Adrenal gland (tissue), 12 donors: ENCODE data around the gene SATB1. TPM values are rescaled to one million over a fixed set of nuclear protein-coding genes. Genes with fewer than 3 reads are reported as not detected.
A peak's percentile ranks its signal among the peaks of the same experiment; 100 is the strongest.

ENCODE experiments used
- DNase-seq, 7 donors: peaks; one replicate each; pipeline ENCODE4 v3.0.0-alpha.2; 2019 to 2020
- H3K27ac ChIP-seq, 5 donors: fragments of 200-600 bp; sonication (generic) in 4 of 5; 1 replicate in 3 of 5; 2 replicates in 2 of 5; pipeline versions ENCODE4 v1.5.1 to v1.8.0; 2016 to 2020; ENCODE audit warnings: mild to moderate bottlenecking in 1 of 5
- H3K27me3 ChIP-seq: fragments of 200-600 bp; 2 replicates; pipeline ENCODE4 v1.8.0; 2021
- H3K36me3 ChIP-seq, 2 donors: fragments of 200-600 bp; replicated peaks in 1 of 2; 1 replicate in 1 of 2; 2 replicates in 1 of 2; pipeline versions ENCODE4 v1.5.1 to v1.8.0; 2018 to 2022
- H3K4me1 ChIP-seq, 2 donors: fragments of 200-600 bp; replicated peaks in 1 of 2; 1 replicate in 1 of 2; 2 replicates in 1 of 2; pipeline versions ENCODE4 v1.5.1 to v1.8.0; 2018 to 2021
- H3K4me3 ChIP-seq, 4 donors: fragments of 200-600 bp; sonication (generic) in 3 of 4; one replicate each; pipeline ENCODE4 v1.5.1; 2016 to 2018
- H3K9me3 ChIP-seq, 3 donors: fragments of 200-600 bp; sonication (generic) in 1 of 3; replicated peaks in 1 of 3; 1 replicate in 2 of 3; 2 replicates in 1 of 3; pipeline versions ENCODE4 v1.5.1 to v1.8.0; 2016 to 2021
- POLR2A ChIP-seq, 2 donors: fragments of 450-650 bp; IDR thresholded peaks; one replicate each; pipeline ENCODE4 v1.6.1; 2017; ENCODE audit warnings: antibody characterized with exemption in 2 of 2, mild to moderate bottlenecking in 2 of 2, moderate library complexity in 1 of 2
- WGBS, 4 donors: extraction: QIAGEN DNeasy Blood & Tissue Kit in 2 of 4; methylation state at CpG; one replicate each; pipeline versions ENCODE4 v1.1.5 to v1.1.7; 2013 to 2017; 5-methylcytosine and 5-hydroxymethylcytosine counted together
- intact Hi-C, 2 donors: fragments of 100-400 bp; cut with DNase I; formaldehyde crosslinking; loops; one replicate each; pipeline versions ENCODE4 v1.14.1 to v1.15.0; 2022 to 2023
- polyA plus RNA-seq, 3 donors: library from polyadenylated mRNA; stranded (reverse); fragments of 200-250 nt in 2 of 3; fragments of 350-450 nt in 1 of 3; fragmentation: Illumina TruSeq in 1 of 3; extraction: RNeasy Lipid Tissue Mini Kit (QIAGEN cat#74804) in 1 of 3; gene quantifications; one replicate each; pipeline ENCODE4 v1.2.3, GENCODE V29; 2013 to 2014
- total RNA-seq, 9 donors: library from RNA; depleted of rRNA in 4 of 9; stranded (reverse); fragments of >200 nt in 4 of 9; fragments of 120-200 nt in 1 of 9; fragmentation: NEBNext Ultra II Directional in 1 of 9; extraction: Animal tissue kit (Norgen Biotek cat#: 25700) in 1 of 9; gene quantifications; one replicate each; pipeline versions ENCODE4 v1.1.0 to v1.2.4, GENCODE V29; 2013 to 2023
- TF ChIP-seq, protein P1 (sequence below), 6 experiments: fragments of 450-650 bp in 4 of 6; fragments of 200-600 bp in 2 of 6; sonication (generic) in 1 of 6; IDR thresholded peaks; 1 replicate in 5 of 6; 2 replicates in 1 of 6; pipeline versions ENCODE4 v1.5.1 to v1.8.0; 2016 to 2021; ENCODE audit warnings: antibody characterized with exemption in 6 of 6, mild to moderate bottlenecking in 2 of 6, moderate library complexity in 1 of 6
- donor health status: healthy with polysubstance abuse.
- donor health status: Bipolar disorder and iron deficiency.
- donor health status: DM: yes; HTN: yes; CAD: no.
- donor health status: DM: no; HTN: no; CAD: no.
- donor health status: DM: no; HTN: no; CAD: no.
- donor health status: DM: yes; HTN: yes; CAD: no.

Gene SATB1
- total and polyA plus RNA-seq, 12 donors: 9.1 to 31.5 (median 12.9) TPM

DNA sequence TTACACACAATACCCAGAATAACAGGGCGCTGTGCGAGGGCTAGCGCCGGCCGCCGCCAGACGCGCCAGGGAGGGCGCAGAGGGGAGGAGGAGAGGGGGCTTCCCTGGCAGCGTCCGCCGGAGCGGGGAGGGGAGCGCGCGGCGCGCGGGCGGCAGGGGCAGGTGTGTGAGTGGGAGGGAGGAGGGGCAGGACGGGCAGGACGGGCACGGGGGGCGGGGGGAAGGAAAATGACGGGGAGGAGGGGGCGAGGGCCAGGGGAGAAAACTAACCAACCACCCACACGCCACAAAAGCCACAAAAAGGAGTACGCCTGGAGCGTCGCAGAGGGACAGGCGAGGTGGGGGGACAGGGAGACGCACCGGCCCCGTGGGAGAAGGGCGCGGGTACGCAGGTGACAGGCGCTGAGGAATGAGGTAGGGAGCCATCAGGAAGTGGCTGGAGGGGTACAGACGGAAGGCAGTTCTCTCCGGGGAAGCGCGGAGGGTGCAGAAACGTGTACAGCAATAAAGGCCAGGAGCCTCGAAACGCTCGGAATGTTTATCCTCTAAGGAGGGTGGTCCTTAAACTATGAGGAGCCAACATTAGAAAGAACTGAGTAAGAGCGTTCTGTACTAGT lies 610 bp upstream of the SATB1 start:
- H3K4me3 ChIP-seq: peak overlapping the region in 3 of 4 donors; percentile 71 to 98 (median 90)
- peak in 5 of 7 donors; percentile 14 to 54 (median 44) for DNase-seq
- TF ChIP-seq, protein P1, sequence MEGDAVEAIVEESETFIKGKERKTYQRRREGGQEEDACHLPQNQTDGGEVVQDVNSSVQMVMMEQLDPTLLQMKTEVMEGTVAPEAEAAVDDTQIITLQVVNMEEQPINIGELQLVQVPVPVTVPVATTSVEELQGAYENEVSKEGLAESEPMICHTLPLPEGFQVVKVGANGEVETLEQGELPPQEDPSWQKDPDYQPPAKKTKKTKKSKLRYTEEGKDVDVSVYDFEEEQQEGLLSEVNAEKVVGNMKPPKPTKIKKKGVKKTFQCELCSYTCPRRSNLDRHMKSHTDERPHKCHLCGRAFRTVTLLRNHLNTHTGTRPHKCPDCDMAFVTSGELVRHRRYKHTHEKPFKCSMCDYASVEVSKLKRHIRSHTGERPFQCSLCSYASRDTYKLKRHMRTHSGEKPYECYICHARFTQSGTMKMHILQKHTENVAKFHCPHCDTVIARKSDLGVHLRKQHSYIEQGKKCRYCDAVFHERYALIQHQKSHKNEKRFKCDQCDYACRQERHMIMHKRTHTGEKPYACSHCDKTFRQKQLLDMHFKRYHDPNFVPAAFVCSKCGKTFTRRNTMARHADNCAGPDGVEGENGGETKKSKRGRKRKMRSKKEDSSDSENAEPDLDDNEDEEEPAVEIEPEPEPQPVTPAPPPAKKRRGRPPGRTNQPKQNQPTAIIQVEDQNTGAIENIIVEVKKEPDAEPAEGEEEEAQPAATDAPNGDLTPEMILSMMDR (IDR thresholded peaks at IDR 0.05): no peak
- TF ChIP-seq POLR2A (IDR thresholded peaks at IDR 0.05): no peak
- H3K4me1 ChIP-seq: peaks cover 0 to 7% of the 10 kb centered on the region in 2 donors
- H3K27ac ChIP-seq: peak overlapping the region in 3 of 5 donors; percentile 78 to 83 (median 82)
- no peaks in the 10 kb centered on the region for H3K27me3 ChIP-seq
- WGBS, 4 donors: 1 to 2% (median 1%) methylated on average over 27 to 47 of the region's 47 CpGs
- H3K9me3 ChIP-seq: no peaks in the 10 kb centered on the region
- H3K36me3 ChIP-seq: no peaks in the 10 kb centered on the region
- intact Hi-C loops: no loop called here

GRCh38 chr3:18424213-18424728 lies 868 bp downstream of the SATB1 start:
- Histone ChIP-seq H3K9me3 (no peaks in the 10 kb centered on the region), H3K27ac (peak overlapping the region in 4 of 5 donors; percentile 63 to 83 (median 80)), H3K4me3 (peak overlapping the region; percentile 71 to 100 (median 94)), H3K4me1 (peaks cover 0 to 7% of the 10 kb centered on the region in 2 donors), H3K27me3 (no peaks in the 10 kb centered on the region), H3K36me3 (no peaks in the 10 kb centered on the region)
- peak in 3 of 7 donors; percentile 16 to 52 (median 32) for DNase-seq
- WGBS, 4 donors: 1 to 2% (median 1%) methylated on average over 21 to 27 of the region's 27 CpGs
- intact Hi-C loops: no loop called here
- TF ChIP-seq, protein P1 (IDR thresholded peaks at IDR 0.05): no peak
- no peak for TF ChIP-seq POLR2A (IDR thresholded peaks at IDR 0.05)

DNA sequence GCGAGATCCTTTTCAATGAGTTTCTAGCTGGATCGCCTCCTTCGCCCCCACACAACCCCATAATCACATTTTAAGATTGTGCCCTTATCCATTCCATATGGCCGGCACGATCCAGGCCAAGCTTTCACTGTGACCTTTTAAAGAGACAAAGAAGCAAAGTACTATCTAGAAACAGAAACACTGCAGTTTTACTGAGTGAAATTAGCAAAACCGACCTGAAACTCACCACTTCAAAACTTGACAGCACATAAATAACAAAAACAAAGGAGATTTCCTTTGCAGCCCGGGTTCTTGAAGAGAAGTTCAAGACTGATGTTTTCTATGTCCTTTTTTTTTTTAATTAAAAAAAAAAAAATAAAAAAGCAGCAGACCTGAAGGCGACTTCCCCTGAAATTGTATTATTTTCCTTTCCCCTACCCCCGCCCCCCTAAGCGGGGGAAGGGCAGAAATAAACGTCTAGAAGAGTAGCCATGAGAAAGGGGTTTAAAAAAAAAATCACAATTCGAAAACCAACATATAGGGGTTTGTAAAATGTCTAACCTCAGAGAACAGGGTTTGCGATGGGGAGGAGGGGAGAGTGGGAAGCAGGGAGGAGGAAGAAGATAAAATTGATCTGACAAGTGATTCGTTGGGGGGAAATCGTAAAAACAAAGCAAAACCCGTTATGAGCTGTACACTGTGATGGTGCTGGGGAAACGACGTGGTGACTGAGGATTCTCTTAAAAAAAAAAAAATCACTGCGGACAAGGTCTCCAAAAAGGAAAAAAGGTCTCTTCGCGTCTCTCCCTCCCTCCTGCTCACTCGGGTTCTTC lies 1.5 kb downstream of the SATB1 start:
- no peak for TF ChIP-seq POLR2A (IDR thresholded peaks at IDR 0.05)
- TF ChIP-seq, protein P1 (IDR thresholded peaks at IDR 0.05): no peak
- intact Hi-C loops: no loop called here
- WGBS, 4 donors: 4 to 5% (median 5%) methylated on average over 22 of the region's 22 CpGs
- peak overlapping the region in 3 of 5 donors; percentile 78 to 83 (median 82) for H3K27ac ChIP-seq
- H3K4me1 ChIP-seq: peaks cover 0 to 7% of the 10 kb centered on the region in 2 donors
- peak; percentile 26 to 73 (median 46) for DNase-seq
- no peaks in the 10 kb centered on the region for H3K36me3 ChIP-seq
- H3K27me3 ChIP-seq: no peaks in the 10 kb centered on the region
- peak overlapping the region in 3 of 4 donors; percentile 71 to 100 (median 98) for H3K4me3 ChIP-seq
- no peaks in the 10 kb centered on the region for H3K9me3 ChIP-seq

GRCh38 chr3:18422972-18423371 lies 2.2 kb downstream of the SATB1 start:
- Histone ChIP-seq H3K4me1 (peaks cover 0 to 7% of the 10 kb centered on the region in 2 donors), H3K9me3 (no peaks in the 10 kb centered on the region), H3K36me3 (no peaks in the 10 kb centered on the region), H3K27me3 (no peaks in the 10 kb centered on the region), H3K27ac (peak overlapping the region in 1 of 5 donors; percentile 83), H3K4me3 (peak overlapping the region in 1 of 4 donors; percentile 98)
- WGBS, 4 donors: 40 to 52% (median 49%) methylated on average over 5 of the region's 5 CpGs
- intact Hi-C loops: no loop called here
- DNase-seq: no peak
- TF ChIP-seq, protein P1 (IDR thresholded peaks at IDR 0.05): no peak
- TF ChIP-seq POLR2A (IDR thresholded peaks at IDR 0.05): no peak
